ENCODE measurements around the gene PCDHB14. TPM values are rescaled to one million over a fixed set of nuclear protein-coding genes. Genes with fewer than 3 reads are reported as not detected.
"Not testable (repeated sequence)": the region's sequence is repeated elsewhere in the genome, so short reads cannot be mapped to it uniquely, and the experiment has no call there.

Gene PCDHB14
- polyA plus RNA-seq, 1 donor (not counting 4 experiments of a cell fraction or from before 2014, with no cell fraction given), result 0.13 TPM

GRCh38 chr5:141245250-141245717 lies 22.1 kb downstream of the PCDHB14 start, which contains the start of gene PCDHB15:
PCDHB15 (plus strand) TSS chr5:141245395; CDS start chr5:141245579, 184 bp downstream.
- H3K9me3 ChIP-seq (ENCODE audit: control insufficient read depth, low read depth, low read length), result peaks cover 7% of the 10 kb centered on the region
- no peak within 1 kb of the TSS for H3K4me3 ChIP-seq (ENCODE audit: control insufficient read depth in 2 of 3, extremely low read depth in 1 of 3, insufficient read depth in 2 of 3, low read depth in 1 of 3, low read length in 3 of 3)
- no peaks in the 10 kb centered on the region for H3K36me3 ChIP-seq (ENCODE audit: control insufficient read depth in 2 of 2, extremely low read depth in 1 of 2, insufficient read depth in 2 of 2, low read length in 2 of 2)
- no peaks in the 10 kb centered on the region for H3K4me1 ChIP-seq (ENCODE audit: control insufficient read depth, extremely low read depth, insufficient read depth, low read length)
- no peak within 1 kb of the TSS for H3K9ac ChIP-seq (ENCODE audit: control insufficient read depth, extremely low read depth, insufficient read depth, low read length)
- FAIRE-seq (no peak), DNase-seq (ENCODE audit: low read depth, low spot score) (no peak)
- H3K79me2 ChIP-seq (ENCODE audit: control insufficient read depth, insufficient read depth, low read length), result no peaks in the 10 kb centered on the region
- TF ChIP-seq EZH2 (IDR thresholded peaks at IDR 0.05; ENCODE audit: low read length), result no peak
- TF ChIP-seq, protein P1, sequence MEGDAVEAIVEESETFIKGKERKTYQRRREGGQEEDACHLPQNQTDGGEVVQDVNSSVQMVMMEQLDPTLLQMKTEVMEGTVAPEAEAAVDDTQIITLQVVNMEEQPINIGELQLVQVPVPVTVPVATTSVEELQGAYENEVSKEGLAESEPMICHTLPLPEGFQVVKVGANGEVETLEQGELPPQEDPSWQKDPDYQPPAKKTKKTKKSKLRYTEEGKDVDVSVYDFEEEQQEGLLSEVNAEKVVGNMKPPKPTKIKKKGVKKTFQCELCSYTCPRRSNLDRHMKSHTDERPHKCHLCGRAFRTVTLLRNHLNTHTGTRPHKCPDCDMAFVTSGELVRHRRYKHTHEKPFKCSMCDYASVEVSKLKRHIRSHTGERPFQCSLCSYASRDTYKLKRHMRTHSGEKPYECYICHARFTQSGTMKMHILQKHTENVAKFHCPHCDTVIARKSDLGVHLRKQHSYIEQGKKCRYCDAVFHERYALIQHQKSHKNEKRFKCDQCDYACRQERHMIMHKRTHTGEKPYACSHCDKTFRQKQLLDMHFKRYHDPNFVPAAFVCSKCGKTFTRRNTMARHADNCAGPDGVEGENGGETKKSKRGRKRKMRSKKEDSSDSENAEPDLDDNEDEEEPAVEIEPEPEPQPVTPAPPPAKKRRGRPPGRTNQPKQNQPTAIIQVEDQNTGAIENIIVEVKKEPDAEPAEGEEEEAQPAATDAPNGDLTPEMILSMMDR (optimal IDR thresholded peaks at IDR 0.05 in 1 of 3, IDR thresholded peaks at IDR 0.05 in 1 of 3, conservative IDR thresholded peaks at IDR 0.05 in 1 of 3; ENCODE audit: extremely low read depth in 1 of 3, insufficient read depth in 2 of 3, low read length in 3 of 3), result no peak
- H3K27me3 ChIP-seq (ENCODE audit: control insufficient read depth, extremely low read depth, insufficient read depth, low read length), result no peaks in the 10 kb centered on the region
- no peaks in the 10 kb centered on the region for H4K20me1 ChIP-seq (ENCODE audit: control insufficient read depth, extremely low read depth, insufficient read depth, low read length)
- no peak within 1 kb of the TSS for H3K4me2 ChIP-seq (ENCODE audit: control insufficient read depth, extremely low read depth, insufficient read depth, low read depth, low read length)
- H3K9me1 ChIP-seq (ENCODE audit: control insufficient read depth, extremely low read depth, insufficient read depth, low read length), result no peaks in the 10 kb centered on the region
- H2AFZ ChIP-seq (ENCODE audit: control insufficient read depth, low read length), result no peak within 1 kb of the TSS
- no peak within 1 kb of the TSS for H3K27ac ChIP-seq (ENCODE audit: control insufficient read depth, insufficient read depth, low read length)
- dilution Hi-C loops (cut with MboI; ENCODE audit: extremely low pct_ligation_motif_present, low sequenced_read_pairs), result no loop called here

DNA sequence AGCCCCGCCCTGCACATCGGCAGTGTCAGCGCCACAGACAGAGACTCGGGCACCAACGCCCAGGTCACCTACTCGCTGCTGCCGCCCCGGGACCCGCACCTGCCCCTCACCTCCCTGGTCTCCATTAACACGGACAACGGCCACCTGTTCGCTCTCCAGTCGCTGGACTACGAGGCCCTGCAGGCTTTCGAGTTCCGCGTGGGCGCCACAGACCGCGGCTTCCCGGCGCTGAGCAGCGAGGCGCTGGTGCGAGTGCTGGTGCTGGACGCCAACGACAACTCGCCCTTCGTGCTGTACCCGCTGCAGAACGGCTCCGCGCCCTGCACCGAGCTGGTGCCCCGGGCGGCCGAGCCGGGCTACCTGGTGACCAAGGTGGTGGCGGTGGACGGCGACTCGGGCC lies 23.8 kb downstream of the PCDHB14 start:
- H4K20me1 ChIP-seq (ENCODE audit: control insufficient read depth, extremely low read depth, insufficient read depth, low read length); H3K4me3 ChIP-seq (ENCODE audit: control insufficient read depth in 2 of 3, extremely low read depth in 1 of 3, insufficient read depth in 2 of 3, low read depth in 1 of 3, low read length in 3 of 3); H3K4me2 ChIP-seq (ENCODE audit: control insufficient read depth, extremely low read depth, insufficient read depth, low read depth, low read length); H3K9me3 ChIP-seq (ENCODE audit: control insufficient read depth, low read depth, low read length); H3K9ac ChIP-seq (ENCODE audit: control insufficient read depth, extremely low read depth, insufficient read depth, low read length); dilution Hi-C loops (cut with MboI; ENCODE audit: extremely low pct_ligation_motif_present, low sequenced_read_pairs); H3K27me3 ChIP-seq (ENCODE audit: control insufficient read depth, extremely low read depth, insufficient read depth, low read length); H3K36me3 ChIP-seq (ENCODE audit: control insufficient read depth in 2 of 2, extremely low read depth in 1 of 2, insufficient read depth in 2 of 2, low read length in 2 of 2); H2AFZ ChIP-seq (ENCODE audit: control insufficient read depth, low read length); H3K27ac ChIP-seq (ENCODE audit: control insufficient read depth, insufficient read depth, low read length); DNase-seq (ENCODE audit: low read depth, low spot score); H3K9me1 ChIP-seq (ENCODE audit: control insufficient read depth, extremely low read depth, insufficient read depth, low read length); H3K4me1 ChIP-seq (ENCODE audit: control insufficient read depth, extremely low read depth, insufficient read depth, low read length); FAIRE-seq; H3K79me2 ChIP-seq (ENCODE audit: control insufficient read depth, insufficient read depth, low read length): not testable (repeated sequence)

DNA sequence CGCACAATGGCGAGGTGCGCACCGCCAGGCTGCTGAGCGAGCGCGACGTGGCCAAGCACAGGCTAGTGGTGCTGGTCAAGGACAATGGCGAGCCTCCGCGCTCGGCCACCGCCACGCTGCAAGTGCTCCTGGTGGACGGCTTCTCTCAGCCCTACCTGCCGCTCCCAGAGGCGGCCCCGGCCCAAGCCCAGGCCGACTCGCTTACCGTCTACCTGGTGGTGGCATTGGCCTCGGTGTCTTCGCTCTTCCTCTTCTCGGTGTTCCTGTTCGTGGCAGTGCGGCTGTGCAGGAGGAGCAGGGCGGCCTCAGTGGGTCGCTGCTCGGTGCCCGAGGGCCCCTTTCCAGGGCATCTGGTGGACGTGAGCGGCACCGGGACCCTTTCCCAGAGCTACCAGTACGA lies 24.3 kb downstream of the PCDHB14 start:
- not testable (repeated sequence) for FAIRE-seq; H2AFZ ChIP-seq (ENCODE audit: control insufficient read depth, low read length)

More for the DNA sequence above, 24.3 kb downstream of the PCDHB14 start:
- H3K4me1 ChIP-seq (ENCODE audit: control insufficient read depth, extremely low read depth, insufficient read depth, low read length); H3K9ac ChIP-seq (ENCODE audit: control insufficient read depth, extremely low read depth, insufficient read depth, low read length); H3K27me3 ChIP-seq (ENCODE audit: control insufficient read depth, extremely low read depth, insufficient read depth, low read length); H3K4me3 ChIP-seq (ENCODE audit: control insufficient read depth in 2 of 3, extremely low read depth in 1 of 3, insufficient read depth in 2 of 3, low read depth in 1 of 3, low read length in 3 of 3); H3K4me2 ChIP-seq (ENCODE audit: control insufficient read depth, extremely low read depth, insufficient read depth, low read depth, low read length); H3K79me2 ChIP-seq (ENCODE audit: control insufficient read depth, insufficient read depth, low read length); H3K36me3 ChIP-seq (ENCODE audit: control insufficient read depth in 2 of 2, extremely low read depth in 1 of 2, insufficient read depth in 2 of 2, low read length in 2 of 2); H3K9me3 ChIP-seq (ENCODE audit: control insufficient read depth, low read depth, low read length); H4K20me1 ChIP-seq (ENCODE audit: control insufficient read depth, extremely low read depth, insufficient read depth, low read length); DNase-seq (ENCODE audit: low read depth, low spot score); H3K27ac ChIP-seq (ENCODE audit: control insufficient read depth, insufficient read depth, low read length); dilution Hi-C loops (cut with MboI; ENCODE audit: extremely low pct_ligation_motif_present, low sequenced_read_pairs); H3K9me1 ChIP-seq (ENCODE audit: control insufficient read depth, extremely low read depth, insufficient read depth, low read length): not testable (repeated sequence)

Measured in keratinocyte (primary cell).